ENCODE results near the gene GAGE2A.
"Not testable (repeated sequence)": the region's sequence is repeated elsewhere in the genome, so short reads cannot be mapped to it uniquely, and the experiment has no call there.

Gene GAGE2A

GRCh38 chrX:49589196-49589595 lies at the start of gene GAGE2A:
Gene GAGE2A (plus strand): TSS chrX:49589496. CDS start chrX:49590651, 1,155 bp downstream.
- not testable (repeated sequence) for DNase-seq

- not testable (repeated sequence) for DNase-seq
Observed at GRCh38 chrX:49541433-49541832, 47.9 kb upstream of the GAGE2A start, which contains the start of gene GAGE12D. Gene GAGE12D (plus strand): TSS chrX:49541733. CDS start chrX:49542888, 1,155 bp downstream.

GRCh38 chrX:49550989-49551388 lies 38.3 kb upstream of the GAGE2A start, which contains the start of gene GAGE12E:
Gene GAGE12E (plus strand): TSS chrX:49551289. CDS start chrX:49552444, 1,155 bp downstream.
- not testable (repeated sequence) for DNase-seq

- not testable (repeated sequence) for DNase-seq
Observed at GRCh38 chrX:49560542-49560941, 28.8 kb upstream of the GAGE2A start, which contains the start of gene GAGE12F. Gene GAGE12F (plus strand): TSS chrX:49560842. CDS start chrX:49561997, 1,155 bp downstream.

GRCh38 chrX:49568728-49569127 lies 20.6 kb upstream of the GAGE2A start:
- not testable (repeated sequence) for DNase-seq

GRCh38 chrX:49569152-49569551 lies 20.1 kb upstream of the GAGE2A start:
- not testable (repeated sequence) for DNase-seq

- not testable (repeated sequence) for DNase-seq
Observed at GRCh38 chrX:49570100-49570499, 19.2 kb upstream of the GAGE2A start, which contains the start of gene GAGE12G. Gene GAGE12G (plus strand): TSS chrX:49570400. CDS start chrX:49571555, 1,155 bp downstream.

- DNase-seq = not testable (repeated sequence)
Observed at GRCh38 chrX:49579649-49580048, 9.6 kb upstream of the GAGE2A start, which contains the start of gene GAGE12H. Gene GAGE12H (plus strand): TSS chrX:49579949. CDS start chrX:49581104, 1,155 bp downstream.

GRCh38 chrX:49589769-49590478 lies 628 bp downstream of the GAGE2A start:
- DNase-seq = not testable (repeated sequence)

GRCh38 chrX:49590488-49590887 lies 1.2 kb downstream of the GAGE2A start:
- not testable (repeated sequence) for DNase-seq

GRCh38 chrX:49598720-49599119 lies 9.4 kb downstream of the GAGE2A start, which contains the start of gene GAGE1:
Gene GAGE1 (plus strand): TSS chrX:49599020. CDS start chrX:49600175, 1,155 bp downstream.
- DNase-seq = not testable (repeated sequence)

GRCh38 chrX:49610718-49611310 lies 21.5 kb downstream of the GAGE2A start:
- no peak for DNase-seq

GRCh38 chrX:49618574-49618973 lies 29.3 kb downstream of the GAGE2A start:
- DNase-seq = no peak

GRCh38 chrX:49627086-49627777 lies 37.9 kb downstream of the GAGE2A start:
- peak in 3 of 56 donors; percentile 0 to 9 (median 1) for DNase-seq

- no peak for DNase-seq
Observed at GRCh38 chrX:49644991-49645637, 55.8 kb downstream of the GAGE2A start.
